IPS-15b (cell line): ENCODE data around the gene ZBTB16.

Experiments used
- H3K27me3 ChIP-seq: one replicate; pipeline ENCODE4 v1.6.1; 2013; ENCODE audit warnings: low read length; ENCODE audit not compliant: control insufficient read depth, insufficient read depth
- H3K36me3 ChIP-seq: one replicate; pipeline ENCODE4 v1.6.1; 2013; ENCODE audit warnings: low read length; ENCODE audit not compliant: control insufficient read depth, insufficient read depth
- H3K4me1 ChIP-seq: one replicate; pipeline ENCODE4 v1.6.1; 2013; ENCODE audit warnings: mild to moderate bottlenecking, low read length; ENCODE audit not compliant: control insufficient read depth, insufficient read depth
- H3K4me3 ChIP-seq: one replicate; pipeline ENCODE4 v1.5.1; 2013; ENCODE audit warnings: low read depth, low read length
- H3K9ac ChIP-seq: one replicate; pipeline ENCODE4 v1.6.1; 2013; ENCODE audit warnings: low read depth, mild to moderate bottlenecking, low read length
- H3K9me3 ChIP-seq: one replicate; pipeline ENCODE4 v1.6.1; 2013; ENCODE audit warnings: mild to moderate bottlenecking, low read length; ENCODE audit not compliant: control insufficient read depth, insufficient read depth

Gene ZBTB16

GRCh38 chr11:114116357-114116756 is 56.8 kb downstream of the ZBTB16 start:
- no peaks in the 10 kb centered on the region for H3K9me3 ChIP-seq
- no peaks in the 10 kb centered on the region for H3K27me3 ChIP-seq
- H3K36me3 ChIP-seq: no peaks in the 10 kb centered on the region
- H3K4me1 ChIP-seq: no peaks in the 10 kb centered on the region
- H3K9ac ChIP-seq: no peak overlapping the region
- no peak overlapping the region for H3K4me3 ChIP-seq

GRCh38 chr11:114116800-114117199 is 57.3 kb downstream of the ZBTB16 start:
- Histone ChIP-seq H3K9me3 (no peaks in the 10 kb centered on the region), H3K36me3 (no peaks in the 10 kb centered on the region), H3K4me3 (no peak overlapping the region), H3K4me1 (no peaks in the 10 kb centered on the region), H3K9ac (no peak overlapping the region), H3K27me3 (no peaks in the 10 kb centered on the region)

- no peaks in the 10 kb centered on the region for H3K36me3 ChIP-seq
- H3K27me3 ChIP-seq: no peaks in the 10 kb centered on the region
- no peak overlapping the region for H3K9ac ChIP-seq
- no peaks in the 10 kb centered on the region for H3K9me3 ChIP-seq
- no peak overlapping the region for H3K4me3 ChIP-seq
- no peaks in the 10 kb centered on the region for H3K4me1 ChIP-seq
Observed at GRCh38 chr11:114120606-114121005, 61.1 kb downstream of the ZBTB16 start.

- Histone ChIP-seq H3K27me3 (no peaks in the 10 kb centered on the region), H3K9me3 (no peaks in the 10 kb centered on the region), H3K9ac (no peak overlapping the region), H3K4me3 (no peak overlapping the region), H3K36me3 (no peaks in the 10 kb centered on the region), H3K4me1 (no peaks in the 10 kb centered on the region)
Observed at GRCh38 chr11:114121138-114121537, 61.6 kb downstream of the ZBTB16 start.

GRCh38 chr11:114121804-114122504 is 62.4 kb downstream of the ZBTB16 start:
- Histone ChIP-seq H3K9ac (no peak overlapping the region), H3K4me1 (no peaks in the 10 kb centered on the region), H3K27me3 (no peaks in the 10 kb centered on the region), H3K9me3 (no peaks in the 10 kb centered on the region), H3K36me3 (no peaks in the 10 kb centered on the region), H3K4me3 (no peak overlapping the region)

- no peaks in the 10 kb centered on the region for H3K4me1 ChIP-seq
- no peaks in the 10 kb centered on the region for H3K36me3 ChIP-seq
- H3K9me3 ChIP-seq: no peaks in the 10 kb centered on the region
- H3K4me3 ChIP-seq: no peak overlapping the region
- no peaks in the 10 kb centered on the region for H3K27me3 ChIP-seq
- H3K9ac ChIP-seq: no peak overlapping the region
Observed at GRCh38 chr11:114122686-114123085, 63.2 kb downstream of the ZBTB16 start.

GRCh38 chr11:114123692-114124330 is 64.3 kb downstream of the ZBTB16 start:
- no peaks in the 10 kb centered on the region for H3K9me3 ChIP-seq
- no peaks in the 10 kb centered on the region for H3K36me3 ChIP-seq
- no peaks in the 10 kb centered on the region for H3K4me1 ChIP-seq
- no peak overlapping the region for H3K4me3 ChIP-seq
- no peaks in the 10 kb centered on the region for H3K27me3 ChIP-seq
- no peak overlapping the region for H3K9ac ChIP-seq

GRCh38 chr11:114124601-114125144 is 65.2 kb downstream of the ZBTB16 start:
- no peaks in the 10 kb centered on the region for H3K4me1 ChIP-seq
- no peak overlapping the region for H3K4me3 ChIP-seq
- no peak overlapping the region for H3K9ac ChIP-seq
- H3K27me3 ChIP-seq: no peaks in the 10 kb centered on the region
- H3K9me3 ChIP-seq: no peaks in the 10 kb centered on the region
- H3K36me3 ChIP-seq: no peaks in the 10 kb centered on the region

GRCh38 chr11:114125531-114125930 is 66.0 kb downstream of the ZBTB16 start:
- Histone ChIP-seq H3K36me3 (no peaks in the 10 kb centered on the region), H3K27me3 (no peaks in the 10 kb centered on the region), H3K4me3 (no peak overlapping the region), H3K9ac (no peak overlapping the region), H3K9me3 (no peaks in the 10 kb centered on the region), H3K4me1 (no peaks in the 10 kb centered on the region)

GRCh38 chr11:114125959-114126358 is 66.4 kb downstream of the ZBTB16 start:
- no peaks in the 10 kb centered on the region for H3K36me3 ChIP-seq
- no peaks in the 10 kb centered on the region for H3K9me3 ChIP-seq
- H3K27me3 ChIP-seq: no peaks in the 10 kb centered on the region
- no peak overlapping the region for H3K4me3 ChIP-seq
- H3K9ac ChIP-seq: no peak overlapping the region
- H3K4me1 ChIP-seq: no peaks in the 10 kb centered on the region

- Histone ChIP-seq H3K27me3 (no peaks in the 10 kb centered on the region), H3K9me3 (no peaks in the 10 kb centered on the region), H3K36me3 (no peaks in the 10 kb centered on the region), H3K4me1 (no peaks in the 10 kb centered on the region), H3K4me3 (no peak overlapping the region), H3K9ac (no peak overlapping the region)
Observed at GRCh38 chr11:114128399-114128798, 68.9 kb downstream of the ZBTB16 start.

- Histone ChIP-seq H3K4me3 (no peak overlapping the region), H3K4me1 (no peaks in the 10 kb centered on the region), H3K36me3 (no peaks in the 10 kb centered on the region), H3K9ac (no peak overlapping the region), H3K27me3 (no peaks in the 10 kb centered on the region), H3K9me3 (no peaks in the 10 kb centered on the region)
Observed at GRCh38 chr11:114129142-114129541, 69.6 kb downstream of the ZBTB16 start.
